PFSK-1 (cell line): ENCODE results near the gene AGMO.

Experiments
- FOXP2 ChIP-seq: optimal IDR thresholded peaks from 2 replicates; pipeline ENCODE3; 2011; ENCODE audit warnings: borderline replicate concordance, control low read depth, inconsistent platforms; ENCODE audit not compliant: insufficient read depth; ENCODE audit errors: extremely low read length, extremely low read depth
- POLR2AphosphoS5 ChIP-seq: IDR thresholded peaks from 2 replicates; pipeline ENCODE4 v1.6.1; 2012; ENCODE audit warnings: low read depth, mild to moderate bottlenecking, control low read depth, low read length, moderate library complexity
- REST ChIP-seq, 2 experiments: IDR thresholded peaks; 2 replicates each; pipeline versions ENCODE4 v1.6.1 to v1.8.0; 2011 to 2012; ENCODE audit warnings: low read depth in 2 of 2, low read length in 2 of 2, control low read depth in 1 of 2, inconsistent platforms in 1 of 2, mild to moderate bottlenecking in 1 of 2, moderate library complexity in 1 of 2; ENCODE audit not compliant: insufficient read depth in 1 of 2
- SIN3A ChIP-seq: IDR thresholded peaks from 2 replicates; pipeline ENCODE4 v1.6.1; 2012; ENCODE audit warnings: mild to moderate bottlenecking, low read length, moderate library complexity, borderline replicate concordance; ENCODE audit not compliant: insufficient read depth
- TAF1 ChIP-seq: IDR thresholded peaks from 2 replicates; pipeline ENCODE4 v1.6.1; 2012; ENCODE audit warnings: low read length, control low read depth, borderline replicate concordance; ENCODE audit not compliant: insufficient read depth

The AGMO gene

GRCh38 chr7:15490291-15490690 is 71.5 kb downstream of the AGMO start:
- no peak for TF ChIP-seq SIN3A

DNA sequence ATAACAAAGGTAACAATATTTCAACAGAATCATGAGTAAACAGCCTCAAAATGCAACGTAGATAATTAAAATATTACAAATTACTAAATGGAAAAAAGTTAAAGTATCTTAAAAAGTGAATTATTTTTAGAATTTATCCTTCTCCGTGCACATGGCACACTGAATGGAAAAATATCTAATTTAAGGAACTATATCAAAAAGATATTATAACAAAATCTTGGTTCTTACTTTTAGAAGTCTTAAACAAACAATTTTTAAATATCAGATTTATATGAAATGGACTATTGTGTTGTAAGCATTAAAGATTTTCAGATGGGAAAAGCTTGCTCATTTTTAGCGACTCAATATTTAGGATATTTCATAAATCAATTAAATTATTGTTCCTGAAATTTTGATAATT is 72.0 kb downstream of the AGMO start:
- TF ChIP-seq TAF1 (no peak), FOXP2 (no peak), REST (IDR thresholded peaks at IDR 0.05; ENCODE audit: insufficient read depth in 1 of 2, low read depth in 2 of 2, low read length in 2 of 2) (no peak), SIN3A (no peak), POLR2AphosphoS5 (no peak)

DNA sequence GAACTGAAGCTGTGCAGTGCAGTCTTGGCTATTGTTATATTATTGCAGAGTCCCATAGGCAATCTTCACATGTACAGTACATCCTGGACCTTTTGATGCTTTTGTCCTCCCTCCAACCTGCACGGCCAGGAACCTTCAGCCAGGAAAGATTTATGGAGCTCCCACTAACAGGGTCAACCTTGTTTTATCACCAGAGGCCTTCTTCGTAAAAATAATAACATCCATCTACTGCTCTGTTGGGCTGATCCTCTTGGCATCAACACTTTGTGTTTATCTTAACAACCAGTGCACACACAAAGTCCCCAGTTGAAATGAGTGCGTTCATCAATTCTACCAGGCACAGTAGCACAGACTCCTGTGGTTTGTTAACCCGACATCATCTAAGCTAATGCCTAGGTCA is 72.4 kb downstream of the AGMO start:
- TF ChIP-seq FOXP2 = no peak
- no peak for TF ChIP-seq SIN3A
- no peak for TF ChIP-seq TAF1
- TF ChIP-seq POLR2AphosphoS5 = no peak
- no peak for TF ChIP-seq REST (IDR thresholded peaks at IDR 0.05; ENCODE audit: insufficient read depth in 1 of 2, low read depth in 2 of 2, low read length in 2 of 2)

DNA sequence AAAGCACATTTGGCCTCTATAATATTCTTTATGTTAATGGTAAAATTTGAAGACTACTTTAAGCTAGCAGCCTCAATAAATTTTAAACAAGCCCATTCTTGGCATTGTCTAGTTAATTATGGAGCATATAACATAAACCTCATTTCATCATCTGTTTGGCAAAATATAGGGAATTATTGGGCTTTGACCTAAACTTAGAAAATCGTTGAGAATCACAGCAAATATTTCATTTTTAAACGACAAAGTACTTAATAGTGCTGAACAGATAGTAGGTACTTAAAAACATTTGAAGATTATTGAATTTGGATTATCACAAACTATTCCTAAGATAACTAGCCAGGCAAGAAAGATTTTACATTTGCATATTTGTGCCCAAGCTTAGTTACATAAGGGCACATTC is 73.4 kb downstream of the AGMO start:
- TF ChIP-seq REST (IDR thresholded peaks at IDR 0.05; ENCODE audit: insufficient read depth in 1 of 2, low read depth in 2 of 2, low read length in 2 of 2) = no peak
- TF ChIP-seq SIN3A = no peak
- TF ChIP-seq POLR2AphosphoS5 = no peak
- no peak for TF ChIP-seq TAF1
- no peak for TF ChIP-seq FOXP2

DNA sequence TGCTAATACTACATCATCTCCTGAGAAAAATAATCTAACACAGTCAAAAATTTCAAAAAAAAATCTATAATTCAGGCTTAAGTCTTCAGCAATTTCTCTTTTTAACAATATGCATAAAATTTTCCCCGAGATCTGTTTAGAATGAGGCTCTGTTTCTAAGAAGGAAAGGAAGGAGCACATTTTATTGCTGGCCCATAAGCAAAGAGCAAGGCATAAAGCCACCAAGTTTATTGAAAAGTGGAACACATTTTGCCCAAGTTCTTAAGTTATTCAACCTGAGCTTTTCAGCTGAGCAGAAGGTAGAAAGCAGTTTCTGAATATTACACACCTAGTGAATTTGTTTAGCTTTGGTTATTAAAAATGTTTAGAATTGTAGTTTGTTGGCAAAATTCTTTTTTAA is 73.9 kb downstream of the AGMO start:
- TF ChIP-seq POLR2AphosphoS5 (no peak), SIN3A (no peak), FOXP2 (no peak), REST (IDR thresholded peaks at IDR 0.05; ENCODE audit: insufficient read depth in 1 of 2, low read depth in 2 of 2, low read length in 2 of 2) (no peak), TAF1 (no peak)

- TF ChIP-seq POLR2AphosphoS5 (no peak), REST (IDR thresholded peaks at IDR 0.05; ENCODE audit: insufficient read depth in 1 of 2, low read depth in 2 of 2, low read length in 2 of 2) (no peak), TAF1 (no peak), FOXP2 (no peak), SIN3A (no peak)
Measured at GRCh38 chr7:15485998-15486397, 75.8 kb downstream of the AGMO start.
